Neural cell (in vitro differentiated cells): ENCODE data around the gene HOXC5. TPM values are rescaled to one million over a fixed set of nuclear protein-coding genes. Genes with fewer than 3 reads are reported as not detected.
A peak's percentile ranks its signal among the peaks of the same experiment; 100 is the strongest.

Source experiments
- H2AFZ ChIP-seq: fragments of 200-600, 300-800 bp; sonication (generic), shearing (Covaris generic); 2 replicates; pipeline ENCODE4 v1.6.0; 2014; ENCODE audit warnings: low read depth, mild to moderate bottlenecking, antibody characterized with exemption, low read length, moderate library complexity
- H3F3A ChIP-seq: fragments of 200-600 bp; shearing (Covaris generic); 2 replicates; pipeline ENCODE4 v1.6.1; 2016; ENCODE audit warnings: mild to moderate bottlenecking, moderate library complexity, mixed read lengths, antibody characterized with exemption, low read length; ENCODE audit not compliant: insufficient read depth, poor library complexity, severe bottlenecking
- H3K27ac ChIP-seq: fragments of 200-600, 300-800 bp; sonication (generic), shearing (Covaris generic); 2 replicates; pipeline ENCODE4 v1.5.1; 2014; ENCODE audit warnings: mild to moderate bottlenecking, low read length, moderate library complexity
- H3K27me3 ChIP-seq: fragments of 300-800, 200-600 bp; sonication (generic), shearing (Covaris generic); 2 replicates; pipeline ENCODE4 v1.6.0; 2014; ENCODE audit warnings: mild to moderate bottlenecking, low read depth, low read length, moderate library complexity; ENCODE audit not compliant: insufficient read depth
- H3K36me3 ChIP-seq: fragments of 300-800, 200-600 bp; sonication (generic), shearing (Covaris generic); 2 replicates; pipeline ENCODE4 v1.5.1; 2014; ENCODE audit warnings: mild to moderate bottlenecking, antibody characterized with exemption, low read length, moderate library complexity; ENCODE audit not compliant: insufficient read depth
- H3K4me2 ChIP-seq: fragments of 300-800, 200-600 bp; sonication (generic), shearing (Covaris generic); 2 replicates; pipeline ENCODE4 v1.6.0; 2014; ENCODE audit warnings: mild to moderate bottlenecking, low read length
- H3K4me3 ChIP-seq: fragments of 300-800, 200-600 bp; sonication (generic), shearing (Covaris generic); 2 replicates; pipeline ENCODE4 v1.5.1; 2014; ENCODE audit warnings: mild to moderate bottlenecking, low read length, moderate library complexity
- H3K79me2 ChIP-seq: fragments of 200-600 bp; shearing (Covaris generic); replicated peaks from 2 replicates; pipeline ENCODE4 v1.6.0; 2014; ENCODE audit warnings: mild to moderate bottlenecking, low read length, moderate library complexity; ENCODE audit not compliant: insufficient read depth
- H3K9ac ChIP-seq: fragments of 300-800, 200-600 bp; sonication (generic), shearing (Covaris generic); 2 replicates; pipeline ENCODE4 v1.6.1; 2016; ENCODE audit warnings: mild to moderate bottlenecking, low read length, mixed read lengths
- H3K9me2 ChIP-seq: fragments of 200-600 bp; shearing (Covaris generic); 2 replicates; pipeline ENCODE4 v1.6.1; 2016; ENCODE audit warnings: mild to moderate bottlenecking, low read length, mixed read lengths; ENCODE audit not compliant: insufficient read depth
- H3K9me3 ChIP-seq: fragments of 200-600, 300-800 bp; sonication (generic), shearing (Covaris generic); 2 replicates; pipeline ENCODE4 v1.6.1; 2016; ENCODE audit warnings: mild to moderate bottlenecking, mixed run types, low read length, moderate library complexity, mixed read lengths
- H4K20me1 ChIP-seq: fragments of 200-600 bp; shearing (Covaris generic); 2 replicates; pipeline ENCODE4 v1.6.1; 2016; ENCODE audit warnings: mild to moderate bottlenecking, mixed run types; ENCODE audit not compliant: insufficient read depth
- CTCF ChIP-seq: fragments of 450-650 bp; IDR thresholded peaks from 2 replicates; pipeline ENCODE4 v1.5.1; 2014; ENCODE audit warnings: antibody characterized with exemption, mild to moderate bottlenecking, moderate library complexity; ENCODE audit not compliant: poor library complexity, severe bottlenecking
- EP300 ChIP-seq: fragments of 450-650 bp; conservative IDR thresholded peaks from 2 replicates; pipeline ENCODE4 v1.6.1; 2014; ENCODE audit warnings: antibody characterized with exemption, mild to moderate bottlenecking, moderate library complexity; ENCODE audit not compliant: poor library complexity, severe bottlenecking
- EZH2 ChIP-seq: fragments of 200-600, 300-800 bp; shearing (Covaris generic), sonication (generic); IDR thresholded peaks from 2 replicates; pipeline ENCODE4 v1.6.1; 2014; ENCODE audit warnings: antibody characterized with exemption, low read length, borderline replicate concordance, mild to moderate bottlenecking; ENCODE audit not compliant: insufficient read depth, poor library complexity, severe bottlenecking
- MXI1 ChIP-seq: fragments of 450-650 bp; conservative IDR thresholded peaks from 2 replicates; pipeline ENCODE4 v1.6.1; 2014; ENCODE audit warnings: antibody characterized with exemption, mild to moderate bottlenecking; ENCODE audit not compliant: poor library complexity, severe bottlenecking
- POLR2AphosphoS5 ChIP-seq: IDR thresholded peaks from 2 replicates; pipeline ENCODE4 v1.6.1; 2012
- RAD21 ChIP-seq: fragments of 450-650 bp; conservative IDR thresholded peaks from 2 replicates; pipeline ENCODE4 v1.6.1; 2014; ENCODE audit warnings: antibody characterized with exemption, mild to moderate bottlenecking, moderate library complexity
- SMC3 ChIP-seq: fragments of 450-650 bp; conservative IDR thresholded peaks from 2 replicates; pipeline ENCODE4 v1.6.1; 2014; ENCODE audit warnings: antibody characterized with exemption, mild to moderate bottlenecking, moderate library complexity; ENCODE audit not compliant: poor library complexity
- TAF1 ChIP-seq: IDR thresholded peaks from 2 replicates; pipeline ENCODE4 v1.6.1; 2012; ENCODE audit warnings: low read depth
- polyA plus RNA-seq: library from polyadenylated mRNA; depleted of rRNA; stranded (reverse); fragments of >200 nt; gene quantifications from 2 replicates; pipeline ENCODE4 v1.2.3, GENCODE V29; 2014
- TF ChIP-seq, protein P1 (sequence below): IDR thresholded peaks from 2 replicates; pipeline ENCODE4 v1.6.1; 2012; ENCODE audit warnings: borderline replicate concordance

The HOXC5 gene
- polyA plus RNA-seq, 1 donor from 2014 or later: not detected

GRCh38 chr12:53994009-53994263 lies 38.9 kb upstream of the HOXC5 start:
- H3K4me2 ChIP-seq: no peak overlapping the region
- H3K4me3 ChIP-seq: no peak overlapping the region
- no peaks in the 10 kb centered on the region for H4K20me1 ChIP-seq
- TF ChIP-seq RAD21: no peak
- no peak for TF ChIP-seq MXI1
- TF ChIP-seq POLR2AphosphoS5: no peak
- no peak for TF ChIP-seq CTCF
- no peak for TF ChIP-seq SMC3
- no peak overlapping the region for H2AFZ ChIP-seq
- H3K36me3 ChIP-seq: no peaks in the 10 kb centered on the region
- H3K9me2 ChIP-seq: no peaks in the 10 kb centered on the region
- no peaks in the 10 kb centered on the region for H3K79me2 ChIP-seq
- no peak overlapping the region for H3K27ac ChIP-seq
- H3K27me3 ChIP-seq: peaks cover 100% of the 10 kb centered on the region
- no peak overlapping the region for H3K9ac ChIP-seq
- no peaks in the 10 kb centered on the region for H3F3A ChIP-seq
- no peaks in the 10 kb centered on the region for H3K9me3 ChIP-seq

- no peaks in the 10 kb centered on the region for H3K9me3 ChIP-seq
- no peak overlapping the region for H3K4me3 ChIP-seq
- no peak overlapping the region for H3K9ac ChIP-seq
- no peaks in the 10 kb centered on the region for H4K20me1 ChIP-seq
- no peaks in the 10 kb centered on the region for H3K9me2 ChIP-seq
- no peak overlapping the region for H3K27ac ChIP-seq
- H3K4me2 ChIP-seq: no peak overlapping the region
- no peaks in the 10 kb centered on the region for H3K79me2 ChIP-seq
- no peaks in the 10 kb centered on the region for H3K36me3 ChIP-seq
- no peaks in the 10 kb centered on the region for H3F3A ChIP-seq
- no peak for TF ChIP-seq RAD21
- TF ChIP-seq EZH2: peak; percentile 15
- H3K27me3 ChIP-seq: peaks cover 100% of the 10 kb centered on the region
- H2AFZ ChIP-seq: no peak overlapping the region
Measured at GRCh38 chr12:53994264-53995001, 38.4 kb upstream of the HOXC5 start.

DNA sequence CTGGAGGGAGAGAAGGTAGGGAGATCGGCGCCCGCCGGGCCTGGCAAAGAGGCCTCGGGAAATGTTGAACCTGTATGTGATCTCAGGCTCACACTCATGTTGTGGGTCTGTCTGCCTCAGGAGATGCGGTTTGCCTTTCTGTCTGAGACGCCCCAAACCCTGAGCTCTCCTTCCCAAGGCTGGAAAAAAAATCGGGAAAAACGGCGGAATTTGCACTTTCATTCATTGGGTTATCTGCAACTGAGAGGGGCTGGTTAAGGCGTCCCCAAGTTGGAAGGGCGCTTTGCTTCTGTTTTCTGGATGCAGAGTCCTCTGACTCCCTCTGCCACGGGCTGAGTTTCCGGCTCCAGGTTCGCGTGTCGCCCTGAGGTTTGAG lies 37.9 kb upstream of the HOXC5 start:
- H2AFZ ChIP-seq: no peak overlapping the region
- no peaks in the 10 kb centered on the region for H3F3A ChIP-seq
- H3K4me3 ChIP-seq: no peak overlapping the region
- TF ChIP-seq TAF1: no peak
- TF ChIP-seq MXI1: no peak
- no peak for TF ChIP-seq CTCF
- TF ChIP-seq, protein P1, sequence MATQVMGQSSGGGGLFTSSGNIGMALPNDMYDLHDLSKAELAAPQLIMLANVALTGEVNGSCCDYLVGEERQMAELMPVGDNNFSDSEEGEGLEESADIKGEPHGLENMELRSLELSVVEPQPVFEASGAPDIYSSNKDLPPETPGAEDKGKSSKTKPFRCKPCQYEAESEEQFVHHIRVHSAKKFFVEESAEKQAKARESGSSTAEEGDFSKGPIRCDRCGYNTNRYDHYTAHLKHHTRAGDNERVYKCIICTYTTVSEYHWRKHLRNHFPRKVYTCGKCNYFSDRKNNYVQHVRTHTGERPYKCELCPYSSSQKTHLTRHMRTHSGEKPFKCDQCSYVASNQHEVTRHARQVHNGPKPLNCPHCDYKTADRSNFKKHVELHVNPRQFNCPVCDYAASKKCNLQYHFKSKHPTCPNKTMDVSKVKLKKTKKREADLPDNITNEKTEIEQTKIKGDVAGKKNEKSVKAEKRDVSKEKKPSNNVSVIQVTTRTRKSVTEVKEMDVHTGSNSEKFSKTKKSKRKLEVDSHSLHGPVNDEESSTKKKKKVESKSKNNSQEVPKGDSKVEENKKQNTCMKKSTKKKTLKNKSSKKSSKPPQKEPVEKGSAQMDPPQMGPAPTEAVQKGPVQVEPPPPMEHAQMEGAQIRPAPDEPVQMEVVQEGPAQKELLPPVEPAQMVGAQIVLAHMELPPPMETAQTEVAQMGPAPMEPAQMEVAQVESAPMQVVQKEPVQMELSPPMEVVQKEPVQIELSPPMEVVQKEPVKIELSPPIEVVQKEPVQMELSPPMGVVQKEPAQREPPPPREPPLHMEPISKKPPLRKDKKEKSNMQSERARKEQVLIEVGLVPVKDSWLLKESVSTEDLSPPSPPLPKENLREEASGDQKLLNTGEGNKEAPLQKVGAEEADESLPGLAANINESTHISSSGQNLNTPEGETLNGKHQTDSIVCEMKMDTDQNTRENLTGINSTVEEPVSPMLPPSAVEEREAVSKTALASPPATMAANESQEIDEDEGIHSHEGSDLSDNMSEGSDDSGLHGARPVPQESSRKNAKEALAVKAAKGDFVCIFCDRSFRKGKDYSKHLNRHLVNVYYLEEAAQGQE: no peak
- TF ChIP-seq EP300: no peak
- TF ChIP-seq SMC3: no peak
- TF ChIP-seq EZH2: no peak
- no peak for TF ChIP-seq POLR2AphosphoS5
- TF ChIP-seq RAD21: no peak
- H4K20me1 ChIP-seq: no peaks in the 10 kb centered on the region
- H3K9me3 ChIP-seq: no peaks in the 10 kb centered on the region
- H3K4me2 ChIP-seq: no peak overlapping the region
- H3K9ac ChIP-seq: no peak overlapping the region
- peaks cover 100% of the 10 kb centered on the region for H3K27me3 ChIP-seq
- H3K36me3 ChIP-seq: no peaks in the 10 kb centered on the region
- no peaks in the 10 kb centered on the region for H3K9me2 ChIP-seq
- no peaks in the 10 kb centered on the region for H3K79me2 ChIP-seq
- H3K27ac ChIP-seq: no peak overlapping the region
